HG02571 (cell line): ENCODE results near the gene COL6A2.
"Not testable (repeated sequence)": the region's sequence is repeated elsewhere in the genome, so short reads cannot be mapped to it uniquely, and the experiment has no call there.

Experiments used
- ATAC-seq: cut with Tn5 transposase; IDR thresholded peaks from one replicate; pipeline ENCODE4 v1.9.1; 2021; ENCODE audit warnings: mild to moderate bottlenecking, moderate library complexity; ENCODE audit not compliant: unreplicated experiment

Gene COL6A2

DNA sequence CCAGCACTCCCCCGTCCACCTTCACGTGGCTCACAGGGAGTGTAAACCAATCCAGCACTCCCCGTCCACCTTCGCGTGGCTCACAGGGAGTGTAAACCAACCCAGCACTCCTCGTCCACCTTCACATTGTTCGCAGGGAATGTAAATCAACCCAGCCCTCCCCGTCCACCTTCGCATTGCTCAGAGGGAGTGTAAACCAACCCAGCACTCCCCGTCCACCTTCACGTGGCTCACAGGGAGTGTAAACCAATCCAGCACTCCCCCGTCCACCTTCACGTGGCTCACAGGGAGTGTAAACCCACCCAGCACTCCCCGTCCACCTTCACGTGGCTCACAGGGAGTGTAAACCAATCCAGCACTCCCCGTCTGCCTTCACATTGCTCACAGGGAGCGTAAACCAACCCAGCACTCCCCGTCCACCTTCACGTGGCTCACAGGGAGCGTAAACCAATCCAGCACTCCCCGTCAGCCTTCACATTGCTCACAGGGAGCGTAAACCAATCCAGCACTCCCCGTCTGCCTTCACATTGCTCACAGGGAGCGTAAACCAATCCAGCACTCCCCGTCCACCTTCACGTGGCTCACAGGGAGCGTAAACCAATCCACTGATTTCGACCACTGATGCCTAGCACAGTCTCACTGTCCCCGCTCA is 42.6 kb downstream of the COL6A2 start:
- not testable (repeated sequence) for ATAC-seq

DNA sequence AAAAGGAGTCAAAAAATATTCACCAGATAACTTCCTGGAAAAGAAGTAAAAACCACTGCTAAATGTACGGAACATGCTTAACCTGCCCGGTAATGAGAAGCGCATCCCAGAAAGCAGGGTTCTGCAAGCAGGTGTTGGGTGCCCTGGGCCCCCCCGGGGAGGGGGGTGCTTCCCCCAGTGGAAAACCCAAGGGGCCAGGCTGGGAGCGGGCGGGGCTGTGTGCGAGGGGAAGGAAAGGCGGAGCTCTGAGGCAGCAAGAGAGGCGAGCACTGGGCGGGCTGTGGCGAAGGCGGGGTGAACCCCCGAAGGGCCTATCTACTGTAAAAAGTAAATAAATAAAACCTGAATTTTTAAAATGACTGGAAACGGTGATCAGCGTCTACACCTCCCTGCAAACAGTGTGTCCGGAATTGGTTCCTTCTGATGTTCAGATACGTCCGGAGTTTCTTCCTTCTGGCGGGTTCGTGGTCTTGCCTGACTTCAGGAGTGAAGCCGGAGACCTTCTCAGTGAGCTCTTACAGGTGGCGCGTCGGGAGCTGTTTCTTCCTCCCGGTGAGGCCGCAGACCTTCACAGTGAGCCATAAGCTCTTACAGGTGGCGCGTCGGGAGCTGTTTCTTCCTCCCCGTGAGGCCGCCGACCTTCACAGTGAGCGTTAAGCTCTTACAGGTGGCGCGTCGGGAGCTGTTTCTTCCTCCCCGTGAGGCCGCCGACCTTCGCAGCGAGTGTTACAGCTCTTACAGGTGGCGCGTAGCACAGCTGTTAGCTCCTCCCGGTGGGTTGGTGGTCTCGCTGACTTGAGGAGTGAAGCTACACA is 44.1 kb downstream of the COL6A2 start:
- ATAC-seq, result no peak

DNA sequence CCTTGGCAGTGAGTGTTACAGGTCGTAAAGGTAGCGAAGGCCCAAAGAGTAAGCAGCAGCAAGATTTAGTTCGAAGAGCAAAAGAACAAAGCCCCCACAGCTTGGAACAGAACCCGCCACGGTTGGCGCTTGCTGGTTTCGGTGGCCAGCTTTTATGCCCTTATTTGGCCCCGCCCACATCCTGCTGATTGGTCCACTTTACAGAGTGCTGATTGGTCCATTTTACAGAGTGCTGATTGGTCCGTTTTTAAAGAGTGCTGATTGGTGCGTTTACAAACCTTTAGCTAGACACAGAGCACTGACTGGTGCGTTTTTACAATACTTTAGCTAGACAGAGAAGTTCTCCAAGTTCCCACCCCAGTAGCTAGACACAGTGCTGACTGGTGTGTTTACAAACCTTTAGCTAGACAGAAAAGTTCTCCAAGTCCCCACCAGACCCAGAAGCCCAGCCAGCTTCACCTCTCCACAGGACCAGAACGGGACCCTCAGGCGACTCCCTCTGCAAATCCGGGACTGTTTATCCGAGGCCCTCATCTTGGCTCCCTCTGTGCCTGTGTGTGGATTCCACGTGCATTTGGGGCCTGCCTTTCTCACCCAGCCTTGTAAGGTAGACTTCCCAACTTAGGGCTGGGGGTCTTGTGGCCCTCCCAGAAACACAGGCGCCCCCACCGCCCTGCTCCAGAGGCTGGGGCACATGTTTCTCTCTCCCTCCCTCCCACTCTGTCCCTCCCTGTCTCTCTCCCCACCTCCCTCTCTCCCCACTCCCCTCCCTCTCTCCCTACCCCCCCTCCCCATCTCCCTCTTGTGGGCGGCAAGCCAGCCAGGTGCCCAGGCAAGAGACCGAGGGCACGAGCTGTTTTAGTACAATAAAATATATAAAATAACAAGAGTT is 44.9 kb downstream of the COL6A2 start:
- ATAC-seq, result no peak

DNA sequence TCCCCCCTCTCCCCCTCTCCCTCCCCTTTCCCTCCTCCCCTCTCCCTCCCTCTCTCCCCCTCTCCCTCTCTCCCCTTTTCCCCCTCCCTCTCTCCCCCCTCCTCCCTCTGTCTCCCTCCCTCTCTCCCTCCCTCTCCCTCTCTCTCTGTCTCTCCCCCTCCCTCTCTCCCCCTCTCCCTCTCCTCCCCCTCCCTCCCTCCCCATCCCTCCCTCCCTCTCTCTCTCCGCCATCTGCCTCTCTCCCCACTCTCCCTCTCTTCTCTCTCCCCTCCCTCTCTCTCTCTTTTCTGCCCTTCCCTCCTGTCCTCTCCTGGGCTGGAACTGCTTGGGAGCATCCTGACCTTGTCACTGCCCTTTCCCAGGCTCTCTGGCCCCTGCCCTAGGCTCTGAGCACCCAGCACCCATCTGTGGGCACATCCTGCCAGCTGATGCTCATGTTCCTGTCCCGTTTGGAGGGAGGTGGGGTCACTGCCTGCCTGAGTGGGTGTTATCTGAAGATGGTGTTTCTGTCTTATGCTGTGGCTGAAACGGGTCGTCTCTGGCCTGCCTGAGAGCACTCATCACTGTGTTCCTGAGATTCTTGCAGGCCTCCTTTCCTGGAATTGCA is 46.7 kb downstream of the COL6A2 start:
- no peak for ATAC-seq

DNA sequence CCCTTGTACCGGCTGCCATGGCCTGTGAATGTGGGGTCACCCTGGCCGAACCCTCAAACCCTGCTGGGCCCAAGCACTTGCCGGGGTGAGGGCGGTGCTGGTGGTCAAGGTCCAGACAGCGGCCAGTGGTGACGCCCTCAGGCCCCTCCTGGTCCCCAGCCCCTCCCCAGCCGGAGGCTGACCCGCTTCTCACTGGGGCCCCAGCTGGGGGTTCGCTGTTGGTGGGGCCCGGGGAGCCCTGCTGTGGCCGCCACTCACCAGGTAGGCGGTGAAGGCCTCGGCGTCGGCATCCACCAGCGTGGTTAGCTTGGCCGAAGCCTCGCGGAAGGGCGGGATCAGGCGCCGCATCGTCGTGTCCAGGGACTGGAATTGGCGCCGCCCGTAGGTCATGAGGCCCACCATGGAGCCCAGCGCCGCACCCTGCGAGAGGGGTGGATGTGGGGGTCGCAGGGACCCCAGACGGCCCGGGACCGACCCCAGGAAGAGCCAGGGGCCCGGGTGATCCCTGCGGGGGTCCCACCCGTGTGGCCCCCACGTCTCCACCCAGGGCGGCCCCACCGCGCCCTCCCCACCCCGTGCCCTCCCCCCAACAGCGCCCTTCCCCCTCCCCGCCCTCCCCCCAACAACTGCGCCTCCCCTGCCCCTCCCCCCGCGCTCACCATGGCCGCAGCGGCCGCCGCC is 47.4 kb downstream of the COL6A2 start:
- no peak for ATAC-seq

DNA sequence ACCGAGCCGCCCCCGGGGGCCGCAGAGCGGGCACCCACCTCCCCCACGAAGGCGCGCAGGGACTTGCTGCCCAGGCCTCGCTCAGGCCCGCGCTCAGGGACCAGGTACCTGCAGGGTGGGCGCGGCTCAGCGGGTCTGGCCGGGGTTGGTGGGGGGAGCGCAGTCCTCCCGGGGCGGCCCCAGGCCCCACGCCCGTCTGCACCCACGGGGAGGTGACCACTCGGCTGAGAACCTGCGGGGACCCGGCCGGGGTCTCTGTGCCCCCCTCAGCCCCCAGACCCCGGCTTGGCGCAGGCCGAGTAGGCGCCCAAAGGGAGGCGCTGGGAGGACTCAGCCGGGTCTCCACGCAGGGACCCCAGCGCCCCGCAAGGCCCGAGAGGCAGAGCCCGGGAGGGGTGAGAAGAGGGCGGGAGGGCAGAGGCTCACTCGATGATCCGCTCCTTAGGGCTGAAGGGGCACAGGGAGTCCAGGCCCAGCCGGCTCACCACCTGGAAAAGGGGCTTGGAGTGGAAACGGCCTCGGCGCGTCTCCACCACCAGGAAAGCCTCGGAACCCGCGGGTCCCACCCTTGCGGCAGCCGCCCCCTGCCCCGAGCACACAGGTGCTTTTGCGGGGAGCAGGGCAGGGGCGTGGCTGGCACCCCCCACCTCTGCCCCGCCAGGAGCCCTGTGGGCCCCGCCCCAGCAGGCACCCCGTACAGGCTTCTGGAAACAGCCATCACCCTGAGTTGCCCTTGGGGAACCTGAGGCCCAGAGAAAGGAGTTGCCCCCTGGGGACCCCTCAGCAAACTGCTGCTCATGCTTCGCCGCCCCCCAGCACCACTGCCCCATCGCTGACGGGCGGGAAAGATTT is 48.2 kb downstream of the COL6A2 start:
- no peak for ATAC-seq

- ATAC-seq, result no peak
Observed at GRCh38 chr21:46146856-46147255, 48.9 kb downstream of the COL6A2 start.

GRCh38 chr21:46147429-46147828 is 49.5 kb downstream of the COL6A2 start:
- ATAC-seq, result not testable (repeated sequence)

DNA sequence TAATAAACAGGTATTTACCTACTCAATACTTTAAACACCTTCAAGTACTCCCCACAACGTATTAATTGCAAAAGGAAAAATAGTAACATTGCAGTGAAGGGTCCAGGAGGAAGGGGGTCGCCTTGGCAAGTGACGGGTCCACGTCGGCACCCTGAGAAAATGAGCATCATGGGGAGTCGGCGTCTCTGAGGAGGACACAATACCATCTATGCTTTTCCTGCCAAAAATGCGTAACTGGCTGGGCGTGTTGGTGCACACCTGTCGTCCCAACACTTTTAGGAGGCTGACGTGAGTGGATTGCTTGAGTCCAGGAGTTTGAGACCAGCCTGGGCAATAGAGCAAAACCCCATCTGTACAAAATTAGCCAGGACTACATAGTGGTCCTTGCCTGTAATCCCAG is 50.2 kb downstream of the COL6A2 start:
- ATAC-seq, result no peak

DNA sequence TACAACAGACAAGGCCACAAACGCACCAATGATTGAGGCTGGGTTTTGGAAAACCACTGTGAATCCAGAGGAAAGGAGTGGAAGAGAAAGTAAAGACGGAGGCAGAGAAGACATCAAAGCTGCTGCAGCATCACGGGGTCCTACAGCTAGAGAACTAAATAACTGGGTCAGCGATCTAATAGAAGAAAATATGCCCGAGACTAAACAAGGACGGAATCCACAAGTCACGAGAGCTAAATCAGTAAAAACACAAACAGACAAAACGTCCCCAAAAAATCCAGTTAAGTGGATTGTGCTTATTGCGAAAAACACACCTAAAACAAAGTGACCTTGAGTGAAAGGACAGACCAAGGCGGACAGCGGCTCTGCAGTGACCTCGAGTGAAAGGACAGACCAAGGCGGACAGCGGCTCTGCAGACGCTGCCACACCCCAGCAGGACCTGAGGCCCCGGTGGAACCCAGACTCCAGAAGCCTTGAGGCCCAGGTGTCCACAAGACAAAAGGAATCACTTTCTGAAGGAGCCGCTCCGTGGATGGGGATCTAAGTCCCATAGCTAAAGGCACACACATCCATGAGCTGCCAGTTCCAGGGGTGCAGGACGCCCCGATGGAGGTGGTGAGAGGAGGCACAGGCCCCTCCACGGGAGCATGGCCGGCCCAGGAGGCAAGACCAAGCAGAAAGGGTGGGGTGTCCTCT is 51.4 kb downstream of the COL6A2 start:
- no peak for ATAC-seq

GRCh38 chr21:46150073-46150472 is 52.2 kb downstream of the COL6A2 start:
- no peak for ATAC-seq

GRCh38 chr21:46150491-46151121 is 52.7 kb downstream of the COL6A2 start:
- no peak for ATAC-seq

DNA sequence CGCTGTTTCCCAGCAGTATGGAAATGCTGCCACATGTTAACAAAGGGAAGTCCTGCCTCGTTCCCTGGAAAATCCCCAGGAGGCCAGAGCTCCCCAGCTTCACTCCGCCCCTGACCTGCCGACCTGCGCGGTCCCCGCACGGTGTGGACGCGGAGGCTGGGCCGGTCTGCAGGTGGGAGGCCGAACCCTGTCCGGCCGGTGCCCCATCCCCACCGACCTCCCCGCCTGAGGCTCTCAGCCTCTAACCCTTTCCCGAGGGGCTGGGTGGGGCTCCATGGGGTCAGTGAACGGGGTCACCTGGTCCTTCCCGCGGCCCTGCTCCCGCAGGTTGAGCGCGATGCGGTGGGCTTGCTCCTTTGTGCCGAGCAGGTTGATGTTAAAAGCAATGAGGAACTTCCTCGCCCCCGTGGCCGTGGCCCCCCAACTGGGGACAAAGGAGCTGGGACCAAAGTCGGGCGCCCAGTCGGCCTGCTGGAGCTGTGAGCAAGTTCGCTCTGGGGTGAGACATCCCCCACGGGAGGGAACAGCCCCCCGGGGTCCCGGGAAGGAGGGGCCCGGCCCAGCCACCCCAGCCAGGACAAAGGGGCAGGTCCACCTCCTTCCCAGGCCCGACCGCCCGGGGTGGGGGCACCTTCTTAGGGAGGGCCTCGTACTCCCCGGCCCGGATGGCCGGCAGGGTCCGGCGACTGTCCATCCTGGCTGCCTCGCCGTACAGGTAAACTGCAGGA is 53.5 kb downstream of the COL6A2 start:
- no peak for ATAC-seq

DNA sequence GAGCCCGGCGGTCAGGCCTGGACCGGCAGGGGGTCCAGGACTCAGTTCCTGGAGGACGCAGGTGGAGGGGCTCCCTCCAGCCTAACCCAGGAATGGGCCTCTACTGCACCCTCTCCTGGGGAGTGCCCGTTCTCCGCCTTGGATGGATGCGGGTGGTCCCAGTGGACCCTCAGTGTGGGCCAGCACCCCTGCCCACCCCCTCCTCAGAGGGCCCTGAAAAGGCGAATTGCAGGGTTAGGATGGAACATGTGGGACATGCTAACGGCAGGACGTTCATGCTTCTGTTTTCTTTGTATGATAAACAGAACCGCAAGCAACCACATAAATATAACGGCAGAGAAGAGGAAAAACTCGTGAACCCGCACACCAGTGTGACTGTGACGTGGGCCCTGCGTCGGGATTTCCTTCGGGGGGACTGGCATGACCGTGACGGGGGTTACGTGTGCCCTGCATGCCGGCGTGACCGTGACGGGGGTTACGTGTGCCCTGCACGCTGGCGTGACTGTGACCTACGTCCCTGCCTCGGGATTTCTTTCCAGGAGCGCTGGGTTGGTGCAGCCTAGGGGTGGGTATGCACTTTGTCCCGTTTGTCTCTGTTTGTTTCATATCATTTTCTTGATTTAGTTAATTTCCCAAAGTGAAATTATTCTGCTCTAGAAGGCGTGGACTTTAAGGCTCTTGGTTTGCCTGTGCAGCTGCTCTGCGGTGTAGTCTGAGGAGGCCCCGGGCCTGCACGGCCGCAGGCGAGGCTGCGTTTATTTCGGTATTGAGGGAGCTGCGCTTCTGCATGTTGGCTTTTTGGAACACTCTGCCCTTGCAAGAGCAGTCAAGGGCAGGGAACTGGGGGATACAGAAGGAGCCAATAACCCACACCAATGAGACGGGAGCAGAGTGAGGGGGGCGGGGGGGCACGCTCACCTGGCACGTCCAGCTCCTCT is 54.3 kb downstream of the COL6A2 start:
- no peak for ATAC-seq

- no peak for ATAC-seq
Observed at GRCh38 chr21:46152927-46153246, 55.0 kb downstream of the COL6A2 start.

- ATAC-seq, result no peak
Observed at GRCh38 chr21:46153247-46154154, 55.6 kb downstream of the COL6A2 start.
